Keratinocyte (primary cell): ENCODE results near the gene AUNIP. TPM values are rescaled to one million over a fixed set of nuclear protein-coding genes. Genes with fewer than 3 reads are reported as not detected.

Experiments
- DNase-seq: peaks from one replicate; pipeline ENCODE4 v3.0.0-alpha.2; 2011; ENCODE audit warnings: low read depth, missing footprints, low spot score
- FAIRE-seq: peaks from 2 replicates; lab custom pipeline; 2011; peaks lifted over from hg19 to GRCh38; lab: Jason Lieb, UNC
- H2AFZ ChIP-seq: 2 replicates; pipeline ENCODE4 v1.6.0; 2012; ENCODE audit warnings: low read length, control low read depth, inconsistent platforms; ENCODE audit not compliant: control insufficient read depth
- H3K27ac ChIP-seq: 2 replicates; pipeline ENCODE4 v1.5.1; 2011; ENCODE audit warnings: low read length; ENCODE audit not compliant: control insufficient read depth, insufficient read depth
- H3K27me3 ChIP-seq: 3 replicates; pipeline ENCODE4 v1.6.0; 2011; ENCODE audit warnings: low read length; ENCODE audit not compliant: control insufficient read depth, insufficient read depth; ENCODE audit errors: extremely low read depth
- H3K36me3 ChIP-seq, 2 experiments: 2 replicates in 1 of 2; 3 replicates in 1 of 2; pipeline ENCODE4 v1.5.1; 2011; ENCODE audit warnings: low read length in 2 of 2, mild to moderate bottlenecking in 1 of 2; ENCODE audit not compliant: control insufficient read depth in 2 of 2, insufficient read depth in 2 of 2; ENCODE audit errors: extremely low read depth in 1 of 2
- H3K4me1 ChIP-seq: 3 replicates; pipeline ENCODE4 v1.5.1; 2011; ENCODE audit warnings: low read length; ENCODE audit not compliant: control insufficient read depth, insufficient read depth; ENCODE audit errors: extremely low read depth
- H3K4me2 ChIP-seq: 3 replicates; pipeline ENCODE4 v1.6.0; 2011; ENCODE audit warnings: low read depth, low read length; ENCODE audit not compliant: control insufficient read depth, insufficient read depth; ENCODE audit errors: extremely low read depth
- H3K4me3 ChIP-seq, 3 experiments: fragments of 200-600 bp in 1 of 3; sonication (generic) in 1 of 3; 2 replicates in 2 of 3; 3 replicates in 1 of 3; pipeline ENCODE4 v1.5.1; 2011 to 2016; ENCODE audit warnings: low read length in 3 of 3, mild to moderate bottlenecking in 3 of 3, control low read depth in 2 of 3, inconsistent platforms in 1 of 3, low read depth in 1 of 3, mixed read lengths in 1 of 3, mixed run types in 1 of 3, moderate library complexity in 1 of 3; ENCODE audit not compliant: control insufficient read depth in 2 of 3, insufficient read depth in 2 of 3; ENCODE audit errors: extremely low read depth in 1 of 3
- H3K79me2 ChIP-seq: 2 replicates; pipeline ENCODE4 v1.6.0; 2012; ENCODE audit warnings: low read length; ENCODE audit not compliant: control insufficient read depth, insufficient read depth
- H3K9ac ChIP-seq: 3 replicates; pipeline ENCODE4 v1.6.0; 2011; ENCODE audit warnings: low read length; ENCODE audit not compliant: control insufficient read depth, insufficient read depth; ENCODE audit errors: extremely low read depth
- H3K9me1 ChIP-seq: 3 replicates; pipeline ENCODE4 v1.6.0; 2011; ENCODE audit warnings: low read length; ENCODE audit not compliant: control insufficient read depth, insufficient read depth; ENCODE audit errors: extremely low read depth
- H3K9me3 ChIP-seq: 2 replicates; pipeline ENCODE4 v1.5.1; 2012; ENCODE audit warnings: low read depth, low read length; ENCODE audit not compliant: control insufficient read depth
- H4K20me1 ChIP-seq: 3 replicates; pipeline ENCODE4 v1.6.0; 2011; ENCODE audit warnings: low read length; ENCODE audit not compliant: control insufficient read depth, insufficient read depth; ENCODE audit errors: extremely low read depth
- EZH2 ChIP-seq: IDR thresholded peaks from one replicate; pipeline ENCODE4 v1.6.1; 2012; ENCODE audit warnings: inconsistent platforms, mild to moderate bottlenecking, low read length, moderate library complexity
- dilution Hi-C: fragments of 300-500 bp; cut with MboI; formaldehyde crosslinking; loops from one replicate; pipeline ENCODE4 v1.7.0; 2020; ENCODE audit warnings: low sequenced_read_pairs; ENCODE audit not compliant: extremely low pct_ligation_motif_present
- polyA plus RNA-seq, 5 experiments: library from polyadenylated mRNA; depleted of rRNA in 3 of 5; stranded (reverse) in 3 of 5; stranded (forward) in 1 of 5; unstranded in 1 of 5; fragments of >200 nt; gene quantifications; 1 replicate in 1 of 5; 2 replicates in 3 of 5; 3 replicates in 1 of 5; pipeline versions ENCODE4 v1.2.1 to v1.2.3, GENCODE V29; 2011 to 2012; ENCODE audit warnings: missing spikeins in 2 of 5, low read depth in 1 of 5, low replicate concordance in 1 of 5
- TF ChIP-seq, protein P1 (sequence below), 3 experiments: IDR thresholded peaks in 1 of 3; conservative IDR thresholded peaks in 1 of 3; optimal IDR thresholded peaks in 1 of 3; 2 replicates in 2 of 3; 3 replicates in 1 of 3; pipeline versions ENCODE3 to v1.5.1; 2011; ENCODE audit warnings: low read length in 3 of 3, mild to moderate bottlenecking in 3 of 3, moderate library complexity in 2 of 3, control low read depth in 1 of 3, inconsistent platforms in 1 of 3; ENCODE audit not compliant: insufficient read depth in 2 of 3; ENCODE audit errors: extremely low read depth in 1 of 3

Gene AUNIP
- polyA plus RNA-seq, 1 donor (not counting 4 experiments of a cell fraction or from before 2014, with no cell fraction given): 9.3 TPM

DNA sequence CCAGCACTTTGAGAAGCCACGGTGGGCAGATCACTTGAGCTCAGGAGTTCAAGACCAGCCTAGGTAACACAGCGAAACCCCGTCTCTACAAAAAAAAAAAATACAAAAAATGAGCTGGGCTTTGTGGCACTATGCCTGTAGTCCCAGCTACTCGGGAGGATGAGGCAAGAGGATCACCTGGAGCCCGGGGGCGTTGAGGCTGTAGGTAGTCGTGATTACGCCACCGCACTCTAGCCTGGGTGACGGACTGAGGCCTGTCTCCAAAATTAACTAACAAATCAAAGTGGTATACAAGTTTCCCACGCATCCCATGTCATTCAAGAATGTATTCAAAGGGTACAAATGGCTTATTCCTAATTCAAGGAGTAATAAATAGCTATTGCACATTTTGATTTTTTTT lies 2.4 kb downstream of the AUNIP start:
- no peak overlapping the region for H3K27ac ChIP-seq
- no peaks in the 10 kb centered on the region for H3K9me3 ChIP-seq
- no peak overlapping the region for H3K9ac ChIP-seq
- DNase-seq: no peak
- dilution Hi-C loops: no loop called here
- H4K20me1 ChIP-seq: no peaks in the 10 kb centered on the region
- H3K4me1 ChIP-seq: peaks cover 13% of the 10 kb centered on the region
- no peaks in the 10 kb centered on the region for H3K27me3 ChIP-seq
- FAIRE-seq: no peak
- H3K9me1 ChIP-seq: no peaks in the 10 kb centered on the region
- H3K4me3 ChIP-seq: no peak overlapping the region
- H3K4me2 ChIP-seq: no peak overlapping the region
- peaks cover 57% of the 10 kb centered on the region for H3K79me2 ChIP-seq
- H2AFZ ChIP-seq: no peak overlapping the region
- no peak for TF ChIP-seq EZH2
- TF ChIP-seq, protein P1, sequence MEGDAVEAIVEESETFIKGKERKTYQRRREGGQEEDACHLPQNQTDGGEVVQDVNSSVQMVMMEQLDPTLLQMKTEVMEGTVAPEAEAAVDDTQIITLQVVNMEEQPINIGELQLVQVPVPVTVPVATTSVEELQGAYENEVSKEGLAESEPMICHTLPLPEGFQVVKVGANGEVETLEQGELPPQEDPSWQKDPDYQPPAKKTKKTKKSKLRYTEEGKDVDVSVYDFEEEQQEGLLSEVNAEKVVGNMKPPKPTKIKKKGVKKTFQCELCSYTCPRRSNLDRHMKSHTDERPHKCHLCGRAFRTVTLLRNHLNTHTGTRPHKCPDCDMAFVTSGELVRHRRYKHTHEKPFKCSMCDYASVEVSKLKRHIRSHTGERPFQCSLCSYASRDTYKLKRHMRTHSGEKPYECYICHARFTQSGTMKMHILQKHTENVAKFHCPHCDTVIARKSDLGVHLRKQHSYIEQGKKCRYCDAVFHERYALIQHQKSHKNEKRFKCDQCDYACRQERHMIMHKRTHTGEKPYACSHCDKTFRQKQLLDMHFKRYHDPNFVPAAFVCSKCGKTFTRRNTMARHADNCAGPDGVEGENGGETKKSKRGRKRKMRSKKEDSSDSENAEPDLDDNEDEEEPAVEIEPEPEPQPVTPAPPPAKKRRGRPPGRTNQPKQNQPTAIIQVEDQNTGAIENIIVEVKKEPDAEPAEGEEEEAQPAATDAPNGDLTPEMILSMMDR (optimal IDR thresholded peaks at IDR 0.05 in 1 of 3, IDR thresholded peaks at IDR 0.05 in 1 of 3, conservative IDR thresholded peaks at IDR 0.05 in 1 of 3; ENCODE audit: extremely low read depth in 1 of 3, insufficient read depth in 2 of 3, low read length in 3 of 3): no peak
- H3K36me3 ChIP-seq: no peaks in the 10 kb centered on the region

- dilution Hi-C loops: no loop called here
Measured at GRCh38 chr1:25854554-25854953, 4.7 kb downstream of the AUNIP start.

More at GRCh38 chr1:25854554-25854953, 4.7 kb downstream of the AUNIP start:
- no peaks in the 10 kb centered on the region for H3K36me3 ChIP-seq
- H3K79me2 ChIP-seq: peaks cover 72% of the 10 kb centered on the region
- no peaks in the 10 kb centered on the region for H3K9me1 ChIP-seq
- TF ChIP-seq EZH2: no peak
- TF ChIP-seq, protein P1 (optimal IDR thresholded peaks at IDR 0.05 in 1 of 3, IDR thresholded peaks at IDR 0.05 in 1 of 3, conservative IDR thresholded peaks at IDR 0.05 in 1 of 3; ENCODE audit: extremely low read depth in 1 of 3, insufficient read depth in 2 of 3, low read length in 3 of 3): no peak
- no peaks in the 10 kb centered on the region for H4K20me1 ChIP-seq
- no peak overlapping the region for H3K27ac ChIP-seq
- no peak overlapping the region for H3K4me2 ChIP-seq
- H3K4me1 ChIP-seq: peaks cover 9% of the 10 kb centered on the region
- H3K4me3 ChIP-seq: no peak overlapping the region
- no peak overlapping the region for H2AFZ ChIP-seq
- no peaks in the 10 kb centered on the region for H3K9me3 ChIP-seq
- FAIRE-seq (no peak), DNase-seq (no peak)
- no peak overlapping the region for H3K9ac ChIP-seq
- H3K27me3 ChIP-seq: no peaks in the 10 kb centered on the region
